ENCODE measurements around the gene SRMS. TPM values are rescaled to one million over a fixed set of nuclear protein-coding genes. Genes with fewer than 3 reads are reported as not detected.

SRMS gene
- total and polyA plus RNA-seq, 4 donors: 0.06 TPM; not detected in 3

GRCh38 chr20:63525185-63525584 is 22.4 kb downstream of the SRMS start:
- Histone ChIP-seq H3K9ac (ENCODE audit: insufficient read depth in 1 of 2, low read length in 2 of 2) (no peak overlapping the region), H3K36me3 (ENCODE audit: control insufficient read depth in 4 of 4, insufficient read depth in 4 of 4, low read length in 4 of 4) (peaks cover 0 to 22% (median 14%) of the 10 kb centered on the region in 4 donors), H3K27ac (ENCODE audit: low read depth in 1 of 2, low read length in 1 of 2) (no peak overlapping the region), H3K4me3 (no peak overlapping the region), H3K4me1 (ENCODE audit: control insufficient read depth in 5 of 5, insufficient read depth in 5 of 5, low read length in 5 of 5) (peaks cover 0 to 21% (median 7%) of the 10 kb centered on the region in 5 donors), H3K27me3 (ENCODE audit: control insufficient read depth in 3 of 3, insufficient read depth in 3 of 3, low read length in 2 of 3) (no peaks in the 10 kb centered on the region), H3K9me3 (ENCODE audit: control insufficient read depth in 4 of 4, insufficient read depth in 3 of 4, low read length in 3 of 4) (peaks cover 0 to 5% (median 0%) of the 10 kb centered on the region in 4 donors)
- 73 to 75% methylated on average over 3 of the region's 3 CpGs for WGBS, 2 donors
- no peak for TF ChIP-seq CTCF (IDR thresholded peaks at IDR 0.05; ENCODE audit: control extremely low read depth, extremely low read depth)
- ATAC-seq (ENCODE audit: insufficient read depth, low FRiP score): no peak
- no peak for DNase-seq

GRCh38 chr20:63522981-63523611 is 24.5 kb downstream of the SRMS start:
- Histone ChIP-seq H3K36me3 (ENCODE audit: control insufficient read depth in 4 of 4, insufficient read depth in 4 of 4, low read length in 4 of 4) (peaks cover 0 to 22% (median 14%) of the 10 kb centered on the region in 4 donors), H3K27ac (ENCODE audit: low read depth in 1 of 2, low read length in 1 of 2) (no peak overlapping the region), H3K27me3 (ENCODE audit: control insufficient read depth in 3 of 3, insufficient read depth in 3 of 3, low read length in 2 of 3) (no peaks in the 10 kb centered on the region), H3K9me3 (ENCODE audit: control insufficient read depth in 4 of 4, insufficient read depth in 3 of 4, low read length in 3 of 4) (peaks cover 0 to 5% (median 0%) of the 10 kb centered on the region in 4 donors), H3K9ac (ENCODE audit: insufficient read depth in 1 of 2, low read length in 2 of 2) (no peak overlapping the region), H3K4me3 (no peak overlapping the region), H3K4me1 (ENCODE audit: control insufficient read depth in 5 of 5, insufficient read depth in 5 of 5, low read length in 5 of 5) (peaks cover 0 to 24% (median 7%) of the 10 kb centered on the region in 5 donors)
- no peak for TF ChIP-seq CTCF (IDR thresholded peaks at IDR 0.05; ENCODE audit: control extremely low read depth, extremely low read depth)
- no peak for ATAC-seq (ENCODE audit: insufficient read depth, low FRiP score)
- DNase-seq: peak in 1 of 3 donors; percentile 7
- 94 to 98% methylated on average over 11 of the region's 11 CpGs for whole genome bisulfite sequencing, 2 donors

GRCh38 chr20:63522091-63522868 is 25.3 kb downstream of the SRMS start:
- H3K4me1 ChIP-seq (ENCODE audit: control insufficient read depth in 5 of 5, insufficient read depth in 5 of 5, low read length in 5 of 5): peaks cover 0 to 24% (median 7%) of the 10 kb centered on the region in 5 donors
- H3K27ac ChIP-seq (ENCODE audit: low read depth in 1 of 2, low read length in 1 of 2): no peak overlapping the region
- ATAC-seq (ENCODE audit: insufficient read depth, low FRiP score) (no peak), DNase-seq (peak in 1 of 3 donors; percentile 10)
- 77 to 87% methylated on average over 13 of the region's 13 CpGs for WGBS, 2 donors
- H3K36me3 ChIP-seq (ENCODE audit: control insufficient read depth in 4 of 4, insufficient read depth in 4 of 4, low read length in 4 of 4): peaks cover 0 to 22% (median 14%) of the 10 kb centered on the region in 4 donors
- no peak for TF ChIP-seq CTCF (IDR thresholded peaks at IDR 0.05; ENCODE audit: control extremely low read depth, extremely low read depth)
- H3K4me3 ChIP-seq: no peak overlapping the region
- peaks cover 0 to 5% (median 0%) of the 10 kb centered on the region in 4 donors for H3K9me3 ChIP-seq (ENCODE audit: control insufficient read depth in 4 of 4, insufficient read depth in 3 of 4, low read length in 3 of 4)
- H3K9ac ChIP-seq (ENCODE audit: insufficient read depth in 1 of 2, low read length in 2 of 2): no peak overlapping the region
- H3K27me3 ChIP-seq (ENCODE audit: control insufficient read depth in 3 of 3, insufficient read depth in 3 of 3, low read length in 2 of 3): no peaks in the 10 kb centered on the region

Data from lung (tissue), 12 donors.